Ammon's horn (tissue), 1 donor: ENCODE results near the gene PANX1.
"Not testable (repeated sequence)": the region's sequence is repeated elsewhere in the genome, so short reads cannot be mapped to it uniquely, and the experiment has no call there.

Source experiments
- DNase-seq: peaks from one replicate; pipeline ENCODE4 v3.0.0-alpha.2; 2016; ENCODE audit warnings: low spot score

PANX1 gene

DNA sequence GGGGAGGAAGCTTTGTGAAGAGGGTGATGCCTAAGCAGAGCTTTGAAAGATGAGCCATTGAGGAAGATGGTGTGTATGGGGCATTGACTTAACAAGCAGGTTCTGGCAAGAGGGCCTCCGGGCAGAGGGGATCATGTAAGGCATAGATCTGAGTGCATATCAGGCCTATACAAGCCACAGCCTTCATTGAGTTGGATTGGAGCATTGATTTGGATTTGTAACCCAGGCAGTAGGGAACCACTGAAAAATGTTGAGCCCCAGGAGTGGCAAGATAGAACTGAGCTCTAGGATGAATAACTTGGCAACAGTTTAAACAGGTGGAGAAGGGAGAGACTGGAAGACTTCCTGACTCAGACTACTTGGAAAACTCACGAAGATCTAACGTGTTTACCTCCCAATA, 21.4 kb downstream of the PANX1 start:
- DNase-seq: no peak

- DNase-seq: no peak
These were observed 22.4 kb downstream of the PANX1 start for GRCh38 chr11:94150704-94151685.

GRCh38 chr11:94151903-94152677, 23.4 kb downstream of the PANX1 start:
- peak; percentile 66 for DNase-seq

GRCh38 chr11:94152678-94153065, 24.0 kb downstream of the PANX1 start:
- DNase-seq: no peak

DNA sequence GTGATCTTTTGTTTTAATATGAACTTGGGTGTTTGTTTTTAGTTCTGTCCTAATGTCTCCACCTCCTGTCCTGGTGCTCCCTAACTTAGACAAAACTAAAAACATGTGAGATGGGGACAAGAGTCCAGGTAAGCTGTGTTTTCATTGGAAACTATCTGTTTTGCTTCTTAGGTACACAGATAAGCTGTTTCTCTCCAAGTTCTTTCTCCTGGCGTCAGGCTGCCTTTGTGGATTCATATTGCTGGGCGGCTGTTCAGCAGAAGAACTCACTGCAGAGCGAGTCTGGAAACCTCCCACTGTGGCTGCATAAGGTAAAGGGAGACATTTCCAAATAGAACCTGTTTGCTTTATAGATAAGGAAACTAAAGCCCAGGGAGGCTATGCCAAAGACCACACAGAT, 24.7 kb downstream of the PANX1 start:
- no peak for DNase-seq

GRCh38 chr11:94154095-94154856, 25.6 kb downstream of the PANX1 start:
- no peak for DNase-seq

DNA sequence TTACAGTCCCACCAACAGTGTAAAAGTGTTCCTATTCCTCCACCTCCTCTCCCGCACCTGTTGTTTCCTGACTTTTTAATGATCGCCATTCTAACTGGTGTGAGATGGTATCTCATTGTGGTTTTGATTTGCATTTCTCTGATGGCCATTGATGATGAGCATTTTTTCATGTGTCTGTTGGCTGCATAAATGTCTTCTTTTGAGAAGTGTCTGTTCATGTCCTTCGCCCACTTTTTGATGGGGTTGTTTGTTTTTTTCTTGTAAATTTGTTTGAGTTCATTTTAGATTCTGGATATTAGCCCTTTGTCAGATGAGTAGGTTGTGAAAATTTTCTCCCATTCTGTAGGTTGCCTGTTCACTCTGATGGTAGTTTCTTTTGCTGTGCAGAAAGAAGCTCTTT, 28.7 kb downstream of the PANX1 start:
- not testable (repeated sequence) for DNase-seq

DNA sequence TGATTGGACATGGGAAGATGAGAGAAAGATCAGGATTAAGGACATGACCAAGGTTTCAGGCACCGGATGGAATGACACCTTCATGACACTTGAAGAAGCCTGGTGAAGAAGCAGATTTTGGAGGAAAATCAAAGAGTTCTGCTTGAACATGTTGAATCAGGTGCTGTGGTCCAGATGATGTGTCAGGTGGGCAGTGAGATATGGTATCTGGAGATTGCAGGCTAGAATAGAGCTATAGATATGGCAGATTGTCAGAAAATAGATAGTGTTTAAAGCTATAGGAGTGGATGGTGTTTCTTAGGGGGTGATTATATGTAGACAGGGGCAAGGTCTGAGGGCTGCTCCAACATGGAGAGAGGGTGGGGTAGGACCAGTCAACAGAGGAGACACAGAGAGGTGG, 40.2 kb downstream of the PANX1 start:
- no peak for DNase-seq

- DNase-seq: no peak
These were observed 40.9 kb downstream of the PANX1 start for GRCh38 chr11:94169516-94169915.

DNA sequence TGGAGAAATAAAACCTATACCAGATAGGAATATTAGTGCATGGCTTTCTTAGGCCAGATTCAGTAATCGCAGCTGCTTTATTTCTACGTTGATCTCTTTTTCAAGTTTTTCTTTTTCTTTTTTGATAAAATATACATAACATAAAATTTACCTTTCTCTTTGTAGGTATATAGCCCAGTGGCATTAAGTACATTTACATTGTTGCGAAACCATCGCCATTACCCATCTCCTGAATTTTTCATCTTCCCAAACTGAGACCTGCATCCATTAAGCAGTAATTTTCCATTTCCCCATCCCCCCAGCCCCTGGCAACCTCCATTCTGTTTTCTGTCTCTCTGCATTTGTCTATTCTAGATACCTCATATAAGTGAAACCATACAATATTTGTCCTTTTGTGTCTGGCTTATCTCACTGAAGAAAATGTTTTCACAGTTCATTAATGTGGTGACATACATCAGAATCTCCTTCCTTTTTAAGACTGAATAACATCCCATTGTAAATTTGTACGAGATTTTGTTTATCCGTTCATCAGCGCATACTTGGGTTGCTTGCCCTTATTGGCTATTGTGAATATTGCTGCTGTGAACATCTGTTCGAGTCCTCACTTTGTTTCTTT, 41.4 kb downstream of the PANX1 start:
- DNase-seq: no peak

- no peak for DNase-seq
These were observed 42.3 kb downstream of the PANX1 start for GRCh38 chr11:94170953-94171352.

DNA sequence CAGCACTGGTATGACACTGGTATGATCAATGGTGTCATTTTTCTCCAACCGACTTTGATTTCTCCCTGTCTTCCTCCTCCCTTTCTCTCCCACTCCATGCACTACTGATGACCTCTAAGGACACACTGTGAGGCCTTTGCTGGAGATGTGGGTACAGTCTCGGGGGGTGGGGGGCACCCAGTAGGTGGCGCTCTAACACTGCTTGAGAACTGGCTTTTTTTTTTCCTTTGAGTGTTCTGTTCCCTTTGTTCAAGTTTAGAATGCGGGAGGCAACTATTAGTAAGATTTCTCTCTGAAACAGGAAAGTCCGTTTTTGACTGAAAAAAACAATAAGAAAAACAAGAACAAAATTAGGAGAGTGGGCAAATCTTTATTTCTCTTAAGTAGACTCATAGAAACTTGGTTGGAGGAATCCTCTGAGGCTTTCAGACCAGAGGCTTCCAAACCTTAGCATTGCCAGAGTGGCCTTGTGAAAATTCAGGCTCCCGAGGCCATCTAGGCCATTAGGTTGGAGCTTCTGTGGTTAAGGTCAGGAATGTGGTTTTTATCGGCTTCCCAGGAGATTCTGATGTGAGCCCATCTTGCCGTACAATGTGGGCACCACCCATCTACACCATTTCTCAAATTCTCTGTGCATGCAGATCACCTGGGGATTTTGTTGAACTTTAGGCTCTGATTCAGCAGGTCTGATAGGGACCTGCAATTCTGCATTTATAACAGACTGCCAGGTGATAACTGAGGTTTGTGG, 43.2 kb downstream of the PANX1 start:
- DNase-seq: peak; percentile 38

DNA sequence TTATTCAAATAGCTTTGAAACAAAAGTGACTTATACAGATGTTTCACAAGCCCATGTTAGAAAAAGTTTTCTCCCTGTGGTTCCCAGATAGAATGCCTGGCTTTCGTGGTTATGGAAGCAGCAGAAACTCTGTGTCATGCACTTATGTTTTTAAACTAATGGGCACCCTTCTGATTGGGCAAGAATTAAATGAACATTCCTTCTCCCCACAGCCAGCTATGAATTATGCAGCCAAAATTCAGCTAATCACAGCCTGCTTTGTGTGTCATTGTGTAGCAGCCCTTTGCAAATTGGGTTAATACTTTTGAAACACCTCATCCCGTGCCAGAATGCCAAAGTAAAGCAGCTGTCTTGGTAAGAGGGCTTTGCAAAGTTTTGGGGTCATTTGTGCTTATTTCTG, 46.9 kb downstream of the PANX1 start:
- DNase-seq: no peak

GRCh38 chr11:94178331-94178730, 49.7 kb downstream of the PANX1 start:
- DNase-seq: no peak

- no peak for DNase-seq
These were observed 51.1 kb downstream of the PANX1 start for GRCh38 chr11:94179696-94180095.

DNA sequence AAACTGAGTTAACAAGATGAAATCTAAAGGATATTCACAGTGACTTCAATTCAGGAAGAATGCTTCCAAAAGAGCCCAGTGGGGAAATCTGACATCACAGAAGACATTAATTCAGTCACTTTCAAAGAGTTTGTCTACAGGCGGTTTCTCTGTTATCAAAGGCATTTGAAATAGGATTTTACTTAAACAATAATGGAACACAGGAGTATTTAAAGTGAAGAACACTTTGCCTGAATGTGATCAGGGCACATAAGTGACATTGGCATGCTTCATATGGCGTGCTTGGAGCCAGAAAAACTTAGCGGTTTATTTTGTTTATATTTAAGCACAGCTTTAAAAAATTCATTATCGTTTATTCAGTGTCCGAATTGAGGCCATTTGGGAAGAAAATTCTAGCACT, 52.9 kb downstream of the PANX1 start:
- DNase-seq: no peak

GRCh38 chr11:94181943-94182342, 53.3 kb downstream of the PANX1 start:
- no peak for DNase-seq

DNA sequence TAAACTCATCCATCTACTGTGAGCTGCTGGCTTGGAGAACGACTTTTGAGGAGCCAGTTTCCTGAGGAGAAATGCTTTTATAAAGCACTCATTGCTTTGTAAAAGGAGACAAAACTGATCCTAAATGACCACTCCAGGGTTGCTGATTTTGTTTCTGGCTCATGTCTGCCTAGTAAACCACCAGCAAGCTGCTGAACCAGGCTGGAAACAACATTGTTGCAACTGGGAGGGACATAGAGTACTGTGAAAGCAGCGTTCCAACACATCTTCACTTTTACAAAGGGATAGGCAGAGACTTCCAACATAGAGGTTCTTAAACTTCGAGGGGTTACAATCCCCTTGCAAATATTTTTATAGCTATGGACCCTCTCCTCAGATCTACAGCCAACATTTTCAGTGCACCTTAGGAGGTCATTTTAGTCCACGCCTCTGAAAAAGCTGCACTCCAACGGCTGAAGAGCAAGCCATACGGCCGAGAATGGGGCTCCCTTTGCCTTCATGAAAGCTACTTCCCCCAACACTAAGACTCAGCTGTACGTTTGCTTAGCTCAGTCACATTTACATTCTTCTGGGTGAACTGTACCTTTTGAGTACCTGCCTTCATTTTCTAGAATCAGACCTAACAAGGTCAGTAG, 54.7 kb downstream of the PANX1 start:
- DNase-seq: no peak

- peak; percentile 48 for DNase-seq
These were observed 55.2 kb downstream of the PANX1 start for GRCh38 chr11:94183886-94184264.

DNA sequence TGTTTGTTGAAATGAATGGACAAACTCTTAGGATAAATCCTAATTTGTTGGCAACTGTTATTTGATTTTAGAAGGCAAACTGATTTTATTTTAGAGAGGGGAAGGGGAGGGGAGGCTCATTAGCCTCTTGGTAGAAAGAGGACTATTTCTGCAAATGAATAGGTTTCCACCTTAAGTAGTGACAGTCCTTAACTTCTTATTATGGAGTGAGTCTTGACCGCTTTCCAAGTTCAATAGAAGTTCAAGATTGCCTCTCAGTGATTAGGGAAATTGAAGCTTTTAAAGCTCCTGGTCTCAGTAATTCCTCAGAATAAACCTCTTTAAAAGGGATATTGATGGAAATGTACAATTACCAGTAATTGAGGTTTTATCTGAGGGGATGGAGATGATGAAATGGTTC, 55.7 kb downstream of the PANX1 start:
- DNase-seq: no peak

DNA sequence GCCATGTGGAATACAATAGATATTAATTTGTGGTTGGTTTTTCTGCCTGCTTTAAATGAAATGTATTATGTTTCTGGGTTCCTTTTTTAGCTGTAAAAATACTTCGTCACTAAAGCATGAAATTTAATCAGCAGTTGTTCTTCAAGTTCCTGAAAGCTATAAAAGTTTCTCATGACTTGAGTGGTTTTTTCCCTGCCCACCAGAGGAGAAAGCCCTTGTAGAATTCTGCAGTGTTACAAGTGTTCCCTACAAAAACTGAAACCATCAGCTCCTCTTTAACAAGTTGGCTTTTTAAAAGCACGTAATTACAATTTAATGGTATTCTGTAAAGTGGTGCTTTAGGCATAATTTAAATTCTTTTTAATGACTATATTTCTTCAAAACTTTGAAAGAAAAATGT, 56.2 kb downstream of the PANX1 start:
- no peak for DNase-seq
